SJSA1 (cell line): Measurements from ENCODE around the gene TMPRSS4. TPM values are rescaled to one million over a fixed set of nuclear protein-coding genes. Genes with fewer than 3 reads are reported as not detected.
A peak's percentile ranks its signal among the peaks of the same experiment; 100 is the strongest.

Experiments used
- DNase-seq, 2 experiments: peaks; one replicate each; pipeline ENCODE4 v3.0.0-alpha.2; 2015 to 2020; ENCODE audit warnings: low spot score in 2 of 2, low read depth in 1 of 2
- H3K27ac ChIP-seq: fragments of 250-450 bp; sonication (Bioruptor Pico); 2 replicates; pipeline ENCODE4 v1.5.1; 2020; ENCODE audit warnings: mild to moderate bottlenecking, moderate library complexity
- H3K27me3 ChIP-seq: fragments of 250-450 bp; sonication (Bioruptor Pico); replicated peaks from 2 replicates; pipeline ENCODE4 v1.5.1; 2020; ENCODE audit warnings: mild to moderate bottlenecking, moderate library complexity
- H3K36me3 ChIP-seq: fragments of 250-450 bp; sonication (Bioruptor Pico); 2 replicates; pipeline ENCODE4 v1.5.1; 2020; ENCODE audit warnings: mild to moderate bottlenecking
- H3K4me1 ChIP-seq: fragments of 250-450 bp; sonication (Bioruptor Pico); replicated peaks from 2 replicates; pipeline ENCODE4 v1.6.1; 2021; ENCODE audit warnings: mild to moderate bottlenecking
- H3K4me3 ChIP-seq: fragments of 250-450 bp; sonication (Bioruptor Pico); 2 replicates; pipeline ENCODE4 v1.5.1; 2020; ENCODE audit warnings: mild to moderate bottlenecking
- H3K9me3 ChIP-seq: fragments of 250-450 bp; sonication (Bioruptor Pico); replicated peaks from 2 replicates; pipeline ENCODE4 v1.5.1; 2020; ENCODE audit warnings: mild to moderate bottlenecking
- total RNA-seq: library from RNA; depleted of rRNA; stranded (reverse); fragments of >200 nt; shearing (Covaris generic); gene quantifications from 2 replicates; pipeline ENCODE4 v1.2.3, GENCODE V29; 2014

Gene TMPRSS4
- total RNA-seq, 1 experiment from 2014 or later = not detected

DNA sequence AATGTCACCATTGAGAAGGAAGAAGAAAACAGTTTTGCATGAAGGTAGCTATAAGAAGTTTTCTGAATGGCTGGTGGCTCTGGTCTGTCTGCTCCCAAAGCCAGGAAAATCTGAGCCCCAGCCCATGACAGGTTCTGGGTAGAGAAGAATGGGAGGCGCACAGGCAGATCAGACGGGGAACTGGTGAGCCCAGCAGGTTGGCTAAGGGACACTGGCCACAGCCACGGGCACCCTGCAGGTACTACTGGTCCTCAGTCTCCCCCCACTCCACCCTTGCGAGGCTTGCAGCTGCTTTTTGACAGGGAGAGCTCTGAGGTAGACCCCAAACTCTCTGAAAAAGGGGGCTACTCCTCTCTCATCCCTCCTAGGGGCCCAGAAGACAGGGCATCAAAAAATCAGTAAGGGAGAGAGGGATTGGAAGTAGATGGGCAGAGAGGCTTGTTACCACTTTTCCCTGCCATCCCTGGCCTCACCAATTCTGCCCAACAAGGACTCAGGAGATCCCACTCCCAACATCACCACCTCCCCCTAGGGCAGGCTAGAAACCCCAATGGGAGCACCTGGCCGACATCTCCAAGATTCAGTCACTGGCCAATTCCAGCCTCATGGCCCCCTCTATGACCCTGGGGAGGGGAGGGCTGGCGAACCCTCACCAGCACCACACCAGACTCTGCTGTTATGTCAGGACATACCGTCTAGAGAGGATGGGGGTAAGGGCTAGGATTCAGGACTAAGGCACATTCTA, 58.3 kb downstream of the TMPRSS4 start:
- no peak for DNase-seq
- H3K4me1 ChIP-seq = no peaks in the 10 kb centered on the region
- H3K27ac ChIP-seq = no peak overlapping the region
- no peaks in the 10 kb centered on the region for H3K9me3 ChIP-seq
- no peaks in the 10 kb centered on the region for H3K36me3 ChIP-seq
- no peak overlapping the region for H3K4me3 ChIP-seq
- H3K27me3 ChIP-seq = no peaks in the 10 kb centered on the region

DNA sequence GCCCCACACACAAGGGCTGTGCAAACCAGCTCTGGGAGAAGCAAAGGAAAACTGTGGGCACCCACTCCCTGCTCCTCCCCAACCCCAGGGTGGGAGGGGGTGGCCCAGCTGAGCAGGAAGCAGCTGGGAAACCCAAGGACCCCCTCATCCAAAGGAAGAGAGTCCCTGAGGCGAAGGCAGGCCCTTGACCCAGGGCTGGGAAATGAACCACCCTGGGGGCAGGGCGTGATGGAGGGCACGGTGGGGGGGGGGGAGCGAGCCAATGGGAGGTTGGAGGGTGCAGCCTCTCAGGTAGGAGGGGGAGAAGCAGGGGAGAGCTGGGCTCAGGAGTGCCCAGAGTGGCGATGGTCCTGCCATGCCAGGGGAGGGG, 58.9 kb downstream of the TMPRSS4 start:
- no peaks in the 10 kb centered on the region for H3K4me1 ChIP-seq
- no peaks in the 10 kb centered on the region for H3K27me3 ChIP-seq
- no peaks in the 10 kb centered on the region for H3K9me3 ChIP-seq
- no peak for DNase-seq
- H3K4me3 ChIP-seq = no peak overlapping the region
- no peak overlapping the region for H3K27ac ChIP-seq
- H3K36me3 ChIP-seq = no peaks in the 10 kb centered on the region

DNA sequence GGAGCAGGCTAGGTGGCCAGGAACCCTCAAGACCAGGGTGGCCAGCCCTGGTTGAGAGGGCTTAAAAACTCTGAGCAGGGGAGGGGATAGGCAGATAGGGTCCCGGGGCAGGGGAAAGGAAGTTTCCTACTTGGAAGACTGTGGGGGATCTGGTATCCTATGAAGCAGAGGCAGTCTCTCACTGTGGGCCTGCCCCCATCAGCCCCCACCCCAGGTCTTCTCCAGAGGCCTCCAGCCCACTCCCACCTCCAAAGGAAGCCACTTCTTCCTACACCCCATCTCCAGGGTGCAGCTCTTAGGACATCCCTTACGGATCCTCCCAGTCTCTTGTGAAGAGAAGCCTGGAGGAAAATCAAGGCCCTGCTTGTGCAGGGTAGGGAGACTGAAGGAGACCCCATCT, 59.5 kb downstream of the TMPRSS4 start:
- H3K27ac ChIP-seq = no peak overlapping the region
- H3K4me1 ChIP-seq = no peaks in the 10 kb centered on the region
- no peaks in the 10 kb centered on the region for H3K9me3 ChIP-seq
- no peak for DNase-seq
- no peaks in the 10 kb centered on the region for H3K36me3 ChIP-seq
- H3K27me3 ChIP-seq = no peaks in the 10 kb centered on the region
- H3K4me3 ChIP-seq = no peak overlapping the region

DNA sequence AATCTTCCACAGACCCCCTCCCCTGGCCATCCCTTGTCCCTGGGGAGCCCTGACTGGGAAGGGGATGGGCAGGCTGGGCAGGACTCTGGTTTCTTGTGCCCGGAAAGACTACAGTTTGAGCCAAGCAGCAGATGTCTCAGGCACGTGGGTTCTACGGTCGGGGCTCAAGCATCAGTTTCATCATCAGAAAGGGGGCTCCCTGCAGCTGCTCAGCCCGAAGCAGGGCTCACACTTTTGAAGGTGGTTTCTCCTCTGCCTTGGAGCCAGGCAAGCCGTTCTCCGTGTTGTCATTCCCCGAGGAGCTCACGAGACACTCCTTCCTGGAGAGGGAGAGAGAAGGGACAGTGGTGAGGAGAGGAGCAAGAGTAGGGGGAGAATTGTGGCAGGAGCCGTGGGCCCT, 59.9 kb downstream of the TMPRSS4 start:
- no peak for DNase-seq
- Histone ChIP-seq H3K4me3 (no peak overlapping the region), H3K36me3 (no peaks in the 10 kb centered on the region), H3K27ac (no peak overlapping the region), H3K27me3 (no peaks in the 10 kb centered on the region), H3K9me3 (no peaks in the 10 kb centered on the region), H3K4me1 (no peaks in the 10 kb centered on the region)

DNA sequence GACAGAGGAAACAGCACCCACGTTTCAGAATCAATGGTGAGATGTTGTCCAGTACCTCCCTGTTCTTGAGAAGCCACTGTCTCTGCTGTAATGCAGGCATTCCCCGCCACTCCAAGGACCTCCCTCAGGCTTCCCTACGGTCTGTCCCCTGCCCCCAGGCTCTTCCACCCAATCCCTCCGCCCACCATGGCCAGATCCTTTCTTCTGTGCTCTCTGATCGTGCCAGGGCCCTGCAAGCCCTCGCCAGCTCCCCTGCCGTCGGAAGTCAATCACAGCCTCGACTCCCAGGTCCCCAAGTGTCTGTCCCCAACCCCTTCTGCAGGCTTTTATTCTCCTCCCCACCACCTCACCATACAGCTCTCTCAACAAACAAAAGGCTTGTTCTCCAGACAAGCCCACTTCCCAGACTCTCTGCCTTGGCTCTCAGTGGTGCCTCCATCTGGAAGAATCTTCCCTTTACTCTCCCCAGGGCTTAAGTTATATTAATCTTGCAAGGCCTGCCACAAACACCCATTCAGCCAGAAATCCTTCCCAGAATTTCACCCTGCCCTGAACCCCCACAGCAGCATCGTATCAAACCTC, 62.1 kb downstream of the TMPRSS4 start:
- Histone ChIP-seq H3K9me3 (no peaks in the 10 kb centered on the region), H3K27ac (no peak overlapping the region), H3K4me3 (no peak overlapping the region), H3K36me3 (no peaks in the 10 kb centered on the region), H3K27me3 (no peaks in the 10 kb centered on the region), H3K4me1 (no peaks in the 10 kb centered on the region)
- no peak for DNase-seq

DNA sequence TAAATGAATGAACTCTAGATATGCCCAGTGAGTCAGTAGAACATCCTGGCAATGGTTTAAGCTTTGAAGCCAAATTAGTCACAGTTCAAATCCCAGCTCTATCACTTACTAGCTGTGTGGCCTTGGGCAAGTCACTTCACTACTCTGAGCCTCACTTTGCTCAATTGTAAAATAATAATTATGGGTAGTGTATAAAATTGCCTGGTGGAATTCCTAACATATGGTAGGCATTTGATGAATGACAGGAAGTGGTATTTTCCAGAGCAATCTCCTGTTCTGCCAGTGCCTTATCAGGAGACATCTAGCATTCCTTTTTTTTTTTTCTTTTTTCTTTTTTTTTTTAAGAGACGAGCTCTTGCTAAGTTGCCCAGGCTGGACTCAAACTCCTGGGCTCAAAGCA, 62.7 kb downstream of the TMPRSS4 start:
- no peak overlapping the region for H3K27ac ChIP-seq
- no peak for DNase-seq
- no peak overlapping the region for H3K4me3 ChIP-seq
- H3K9me3 ChIP-seq = no peaks in the 10 kb centered on the region
- H3K27me3 ChIP-seq = 0 out of 2 replicates have a peak, but pooled peaks cover 4% of the 10 kb centered on the region
- H3K36me3 ChIP-seq = no peaks in the 10 kb centered on the region
- H3K4me1 ChIP-seq = no peaks in the 10 kb centered on the region

DNA sequence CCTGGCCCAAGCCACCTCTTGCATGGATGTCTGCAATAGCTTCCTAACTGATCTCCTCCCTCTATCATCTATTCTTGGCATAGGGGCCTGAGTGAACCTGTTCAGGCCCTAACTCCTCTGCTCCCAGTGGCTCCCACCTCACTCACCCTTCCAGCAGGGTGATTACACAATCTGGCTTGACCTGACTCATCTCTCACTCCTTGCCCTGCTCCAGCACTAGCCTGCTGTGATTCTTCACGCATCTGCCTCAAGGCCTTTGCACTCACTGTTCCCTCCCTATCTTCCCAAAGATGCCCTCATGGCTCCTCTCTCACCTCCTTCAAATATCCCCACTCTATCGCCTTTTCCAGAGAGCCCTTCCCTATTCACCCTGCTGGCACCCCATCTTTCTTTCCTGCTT, 65.2 kb downstream of the TMPRSS4 start:
- Histone ChIP-seq H3K4me3 (no peak overlapping the region), H3K27ac (no peak overlapping the region), H3K9me3 (no peaks in the 10 kb centered on the region), H3K4me1 (peaks cover 3% of the 10 kb centered on the region; the same call in 1 of the 2 replicates), H3K36me3 (no peaks in the 10 kb centered on the region), H3K27me3 (0 out of 2 replicates have a peak, but pooled peaks cover 9% of the 10 kb centered on the region)
- DNase-seq = no peak

DNA sequence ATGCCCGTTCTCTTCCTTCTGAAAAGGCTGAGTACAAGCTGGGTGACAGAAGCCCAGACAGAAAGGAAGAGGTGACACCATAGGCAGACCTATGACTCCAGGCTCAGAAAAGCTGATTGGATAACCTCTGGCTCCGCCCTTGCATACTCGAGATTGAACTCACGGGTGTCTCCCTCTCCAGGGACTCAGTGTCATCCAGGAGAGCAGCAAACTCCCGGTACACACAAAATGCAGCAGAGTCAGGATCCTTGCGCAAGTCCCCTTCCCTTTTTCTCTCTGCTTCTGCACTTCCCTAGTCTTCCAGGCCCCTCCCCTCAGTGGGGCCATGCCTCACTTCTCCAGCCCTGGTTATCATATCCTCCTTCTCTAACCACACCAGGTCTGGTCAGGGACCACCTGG, 65.9 kb downstream of the TMPRSS4 start:
- H3K4me3 ChIP-seq = no peak overlapping the region
- H3K36me3 ChIP-seq = no peaks in the 10 kb centered on the region
- DNase-seq = no peak
- H3K9me3 ChIP-seq = no peaks in the 10 kb centered on the region
- H3K4me1 ChIP-seq = peaks cover 3% of the 10 kb centered on the region; the same call in 1 of the 2 replicates
- 0 out of 2 replicates have a peak, but pooled peaks cover 9% of the 10 kb centered on the region for H3K27me3 ChIP-seq
- no peak overlapping the region for H3K27ac ChIP-seq

DNA sequence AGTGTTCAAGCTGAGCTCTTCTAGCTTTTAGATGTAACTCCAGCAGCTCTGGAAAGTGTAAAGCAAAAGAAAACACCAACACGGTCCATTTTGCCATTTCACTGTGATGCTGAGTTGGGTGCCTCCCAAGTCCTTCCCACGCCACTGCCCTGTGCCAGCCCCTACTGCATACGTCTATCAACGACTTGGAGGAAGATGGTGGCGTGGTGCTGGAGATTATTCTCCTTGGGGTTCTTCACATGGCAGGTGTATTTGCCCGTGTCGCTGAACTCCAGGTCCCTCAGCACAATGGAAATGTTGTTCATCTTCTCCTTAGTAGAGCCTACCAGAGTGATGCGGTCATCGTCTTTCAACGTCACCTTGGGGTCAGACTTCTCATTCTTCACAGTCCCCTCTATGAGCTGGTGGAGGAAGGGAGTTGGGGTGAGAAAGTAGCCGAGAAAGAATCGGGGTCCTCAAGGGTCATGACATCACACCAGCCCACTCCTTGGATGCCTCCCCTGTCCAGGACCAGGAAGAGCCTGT, 66.8 kb downstream of the TMPRSS4 start:
- Histone ChIP-seq H3K36me3 (no peaks in the 10 kb centered on the region), H3K4me3 (no peak overlapping the region), H3K27me3 (0 out of 2 replicates have a peak, but pooled peaks cover 9% of the 10 kb centered on the region), H3K9me3 (no peaks in the 10 kb centered on the region), H3K4me1 (peaks cover 3% of the 10 kb centered on the region; the same call in 1 of the 2 replicates), H3K27ac (no peak overlapping the region)
- DNase-seq = no peak

DNA sequence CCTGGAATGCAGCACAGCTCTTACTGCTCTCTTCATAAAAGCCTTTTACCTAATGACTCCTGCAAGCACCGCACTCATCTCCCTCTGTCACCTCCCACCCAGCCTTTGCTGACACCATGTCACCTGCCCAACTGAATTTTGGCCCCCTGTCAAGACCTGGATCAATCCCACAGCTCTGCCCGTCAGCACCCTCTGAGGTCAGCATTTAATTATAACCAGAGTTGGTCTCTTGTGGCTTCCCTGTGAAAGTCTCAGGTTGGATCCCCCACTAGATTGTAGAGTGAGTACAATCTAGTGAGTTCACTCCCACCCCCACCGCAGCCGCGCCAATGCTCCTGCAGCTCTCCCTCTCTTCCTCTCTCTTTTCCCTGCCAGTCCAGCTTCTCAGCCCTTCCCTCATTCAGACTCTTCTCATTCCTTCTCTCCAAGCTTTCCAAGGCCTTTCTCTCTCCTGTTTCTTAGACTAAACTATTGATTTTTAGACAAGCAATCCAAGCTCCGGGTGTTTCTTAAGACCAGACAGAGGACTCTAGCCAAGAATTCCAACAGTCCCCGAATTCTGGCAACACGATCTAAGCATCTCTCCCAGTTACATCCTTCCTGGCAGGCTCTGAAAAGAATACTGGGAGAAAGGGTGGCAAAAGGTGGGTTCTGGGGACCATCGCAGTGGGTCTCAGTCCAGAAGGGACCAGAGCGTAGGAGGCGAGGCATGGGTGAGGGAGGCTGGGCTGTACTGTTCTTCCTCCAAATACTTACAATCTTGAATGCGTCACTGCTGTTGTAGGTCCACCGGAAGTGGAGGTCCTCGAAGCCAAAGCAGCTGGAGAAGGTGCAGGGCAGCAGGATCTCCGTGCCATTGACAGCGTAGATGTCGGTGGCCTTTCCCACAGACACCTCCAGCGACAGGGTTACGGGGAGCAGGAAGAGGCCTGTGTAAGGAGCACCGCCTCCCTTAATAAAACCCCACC, 67.7 kb downstream of the TMPRSS4 start:
- H3K9me3 ChIP-seq = no peaks in the 10 kb centered on the region
- H3K36me3 ChIP-seq = no peaks in the 10 kb centered on the region
- H3K27ac ChIP-seq = no peak overlapping the region
- 0 out of 2 replicates have a peak, but pooled peaks cover 9% of the 10 kb centered on the region for H3K27me3 ChIP-seq
- DNase-seq = no peak
- H3K4me3 ChIP-seq = no peak overlapping the region
- peaks cover 3% of the 10 kb centered on the region; the same call in 1 of the 2 replicates for H3K4me1 ChIP-seq

DNA sequence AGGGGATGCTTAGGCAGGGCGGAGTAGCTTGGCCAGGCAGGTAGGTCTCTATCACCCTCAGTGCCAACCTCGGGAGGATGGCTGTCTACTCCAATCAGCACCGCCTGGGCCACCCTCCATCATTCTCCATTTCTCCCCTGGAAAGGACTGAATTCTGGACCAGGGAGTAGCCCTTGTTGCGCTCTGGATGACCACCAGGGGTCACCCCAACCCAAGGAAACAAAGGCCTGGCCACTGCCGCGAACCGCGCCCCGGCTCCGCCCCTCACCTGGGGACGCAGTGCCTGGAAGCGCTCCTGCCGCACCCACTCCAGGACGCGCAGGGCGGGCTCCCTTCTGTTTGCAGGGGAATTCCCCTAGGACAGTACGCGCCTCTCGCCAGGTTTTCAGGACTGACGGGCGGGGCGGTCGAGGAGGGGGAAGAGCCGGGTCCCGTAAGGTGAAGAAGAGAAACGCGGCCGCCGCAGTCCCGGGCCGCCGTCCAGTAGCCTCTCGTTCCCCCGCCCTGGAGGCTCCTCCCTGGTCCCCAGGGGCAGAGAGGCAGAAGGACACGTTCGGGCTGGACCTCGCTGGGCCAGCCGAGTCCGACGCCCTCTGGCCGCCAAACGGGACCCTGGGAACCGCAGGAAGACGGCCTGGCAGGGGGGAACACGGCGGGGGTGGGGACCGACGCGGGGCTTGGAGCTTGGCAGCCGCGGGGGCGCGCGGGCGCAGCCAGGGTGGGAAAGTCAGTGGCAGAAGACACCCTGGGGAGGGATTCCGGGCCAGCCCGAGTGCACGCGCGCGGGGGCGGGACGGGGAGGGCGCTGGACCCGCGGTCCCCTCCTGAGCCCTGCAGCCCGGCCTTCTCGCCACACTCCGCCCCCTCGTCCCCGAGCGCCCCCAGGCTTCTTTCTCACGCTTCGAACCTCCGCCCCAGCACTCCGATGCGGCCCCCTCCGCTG, 68.7 kb downstream of the TMPRSS4 start:
- Histone ChIP-seq H3K27me3 (0 out of 2 replicates have a peak, but pooled peaks cover 9% of the 10 kb centered on the region), H3K4me3 (peak overlapping the region; percentile 34), H3K27ac (no peak overlapping the region), H3K9me3 (no peaks in the 10 kb centered on the region), H3K36me3 (no peaks in the 10 kb centered on the region), H3K4me1 (peaks cover 3% of the 10 kb centered on the region; the same call in 1 of the 2 replicates)
- peak; percentile 36 to 57 for DNase-seq

DNA sequence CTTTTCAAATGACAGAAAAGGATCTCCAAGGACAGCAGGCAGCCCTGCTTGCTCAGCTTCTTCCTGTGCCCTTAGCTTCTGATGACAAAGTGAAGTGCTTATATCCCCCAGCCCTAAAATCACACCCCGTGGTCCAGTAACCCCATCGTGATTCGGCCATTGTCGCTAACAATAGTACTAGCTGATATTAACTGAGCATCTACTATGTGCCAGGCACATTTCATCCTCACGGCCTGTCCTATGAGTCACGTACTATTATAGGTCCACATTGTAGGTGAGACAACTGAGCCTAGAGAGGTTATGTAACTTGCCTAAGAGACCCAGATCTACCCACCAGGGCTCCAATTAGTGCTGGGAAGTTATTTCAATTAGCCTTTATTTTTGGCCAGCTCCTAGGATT, 69.7 kb downstream of the TMPRSS4 start:
- Histone ChIP-seq H3K9me3 (no peaks in the 10 kb centered on the region), H3K36me3 (no peaks in the 10 kb centered on the region), H3K27me3 (peaks cover 10% of the 10 kb centered on the region; the same call in 1 of the 2 replicates), H3K4me1 (peaks cover 3% of the 10 kb centered on the region; the same call in 1 of the 2 replicates), H3K4me3 (no peak overlapping the region), H3K27ac (no peak overlapping the region)
- no peak for DNase-seq
